CD4-positive, alpha-beta T cell treated with Interleukin-4 for 1 hour (primary cell): ENCODE data around the gene NCSTN.

Experiments
- DNase-seq, 2 donors: peaks; one replicate each; pipeline ENCODE4 v3.0.0-alpha.2; 2020 to 2022

Gene NCSTN

GRCh38 chr1:160407839-160408801 is 64.9 kb downstream of the NCSTN start:
- DNase-seq, result no peak
